MCF 10A (cell line): ENCODE measurements around the gene HDAC3. TPM values are rescaled to one million over a fixed set of nuclear protein-coding genes. Genes with fewer than 3 reads are reported as not detected.
A peak's percentile ranks its signal among the peaks of the same experiment; 100 is the strongest.

Experiments
- BruUV-seq: library from RNA; stranded (reverse); fragments of 400-500 nt; replicated peaks from 2 replicates; lab custom pipeline; 2021; lab: Mats Ljungman, UMichigan
- CTCF ChIA-PET: fragments of 300-600 bp; sonication (Branson Sonifier 250); formaldehyde crosslinking; extraction: SDS; loops from one replicate; lab custom pipeline; 2021; ENCODE audit warnings: antibody characterized with exemption, inconsistent platforms; lab: Yijun Ruan, JAX
- POLR2A ChIA-PET: fragments of 300-600, 350-650 bp; sonication (Branson Sonifier 250); formaldehyde crosslinking; extraction: SDS; loops from one replicate; lab custom pipeline; 2020; ENCODE audit warnings: antibody characterized with exemption, inconsistent platforms; lab: Yijun Ruan, JAX
- DNase-seq: peaks from one replicate; pipeline ENCODE4 v3.0.0-alpha.2; 2018; ENCODE audit not compliant: unreplicated experiment
- H3K27ac Mint-ChIP-seq: one replicate; pipeline ENCODE4 v1.8.0; 2022; ENCODE audit warnings: mild to moderate bottlenecking, low read depth, mixed read lengths; ENCODE audit not compliant: unreplicated experiment
- H3K27me3 Mint-ChIP-seq: one replicate; pipeline ENCODE4 v1.8.0; 2022; ENCODE audit warnings: mixed read lengths; ENCODE audit not compliant: insufficient read depth, unreplicated experiment
- H3K36me3 Mint-ChIP-seq: one replicate; pipeline ENCODE4 v1.8.0; 2022; ENCODE audit warnings: mild to moderate bottlenecking, moderate library complexity, mixed read lengths; ENCODE audit not compliant: insufficient read depth, unreplicated experiment
- H3K4me1 Mint-ChIP-seq: one replicate; pipeline ENCODE4 v1.8.0; 2022; ENCODE audit warnings: mixed read lengths; ENCODE audit not compliant: insufficient read depth, unreplicated experiment
- H3K4me3 Mint-ChIP-seq: one replicate; pipeline ENCODE4 v1.8.0; 2022; ENCODE audit warnings: mild to moderate bottlenecking, moderate library complexity, mixed read lengths; ENCODE audit not compliant: unreplicated experiment
- H3K9me3 Mint-ChIP-seq: one replicate; pipeline ENCODE4 v1.8.0; 2022; ENCODE audit warnings: mixed read lengths; ENCODE audit not compliant: unreplicated experiment
- intact Hi-C: fragments of 100-400 bp; cut with micrococcal nuclease; formaldehyde crosslinking; loops from 2 replicates; pipeline ENCODE4 v1.14.1; 2022
- total RNA-seq: library from RNA; stranded (reverse); gene quantifications from 2 replicates; pipeline ENCODE4 v1.2.3, GENCODE V29; 2022
- TF ChIP-seq, protein P1 (sequence below): fragments of 200-600 bp; IDR thresholded peaks from one replicate; pipeline ENCODE4 v1.8.0; 2022; ENCODE audit warnings: antibody characterized with exemption, mild to moderate bottlenecking; ENCODE audit not compliant: unreplicated experiment

HDAC3 gene
- total RNA-seq, 1 experiment from 2014 or later: 83.5 TPM

DNA sequence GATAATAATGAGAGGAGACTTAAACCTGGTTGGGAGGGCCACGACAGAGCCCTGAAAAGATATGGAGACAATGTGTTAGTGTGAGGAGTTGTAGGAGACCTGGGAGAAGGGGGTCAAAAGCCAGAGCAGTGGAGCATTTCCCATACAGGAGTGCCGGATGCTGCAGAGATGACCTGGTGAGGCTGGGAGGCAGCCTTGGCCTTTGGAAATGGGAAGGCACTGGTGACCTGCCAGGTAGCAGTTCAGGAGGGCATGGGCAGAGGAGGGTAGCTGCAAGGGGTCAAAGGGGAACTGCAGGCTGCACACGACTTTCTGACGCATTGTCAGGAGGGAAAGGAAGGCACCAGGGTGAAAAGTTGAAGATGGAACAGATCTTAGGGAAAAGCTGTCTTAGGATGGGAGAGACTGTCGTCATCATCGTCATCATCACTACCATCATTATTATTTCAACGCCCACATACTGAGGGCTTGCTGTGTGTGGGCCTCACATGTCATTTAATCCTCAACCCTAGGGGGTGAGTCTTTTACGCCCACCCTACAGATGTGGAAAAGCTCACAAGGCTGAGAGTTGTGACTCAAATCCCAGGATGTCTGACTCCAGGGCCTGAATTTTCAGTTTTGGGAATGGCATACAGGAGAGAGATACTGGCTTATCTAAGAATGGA lies 32.1 kb upstream of the HDAC3 start:
- Mint-ChIP-seq H3K36me3 (peaks cover 33% of the 10 kb centered on the region), H3K9me3 (no peaks in the 10 kb centered on the region), H3K27ac (peak overlapping the region; percentile 11), H3K4me3 (no peak overlapping the region), H3K27me3 (no peaks in the 10 kb centered on the region), H3K4me1 (peaks cover 4% of the 10 kb centered on the region)
- BruUV-seq: no TSS peak
- CTCF ChIA-PET: interaction anchor here (0.7 to 11.4 kb wide), 20 partner anchors 9 to 658 kb away, joined by 3 to 123 read pairs (median 4); partner anchors contain the start of genes PCDH1, PCDH12 and RNF14
- TF ChIP-seq, protein P1, sequence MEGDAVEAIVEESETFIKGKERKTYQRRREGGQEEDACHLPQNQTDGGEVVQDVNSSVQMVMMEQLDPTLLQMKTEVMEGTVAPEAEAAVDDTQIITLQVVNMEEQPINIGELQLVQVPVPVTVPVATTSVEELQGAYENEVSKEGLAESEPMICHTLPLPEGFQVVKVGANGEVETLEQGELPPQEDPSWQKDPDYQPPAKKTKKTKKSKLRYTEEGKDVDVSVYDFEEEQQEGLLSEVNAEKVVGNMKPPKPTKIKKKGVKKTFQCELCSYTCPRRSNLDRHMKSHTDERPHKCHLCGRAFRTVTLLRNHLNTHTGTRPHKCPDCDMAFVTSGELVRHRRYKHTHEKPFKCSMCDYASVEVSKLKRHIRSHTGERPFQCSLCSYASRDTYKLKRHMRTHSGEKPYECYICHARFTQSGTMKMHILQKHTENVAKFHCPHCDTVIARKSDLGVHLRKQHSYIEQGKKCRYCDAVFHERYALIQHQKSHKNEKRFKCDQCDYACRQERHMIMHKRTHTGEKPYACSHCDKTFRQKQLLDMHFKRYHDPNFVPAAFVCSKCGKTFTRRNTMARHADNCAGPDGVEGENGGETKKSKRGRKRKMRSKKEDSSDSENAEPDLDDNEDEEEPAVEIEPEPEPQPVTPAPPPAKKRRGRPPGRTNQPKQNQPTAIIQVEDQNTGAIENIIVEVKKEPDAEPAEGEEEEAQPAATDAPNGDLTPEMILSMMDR: no peak
- intact Hi-C loops: no loop called here
- DNase-seq: no peak
- POLR2A ChIA-PET: interaction anchor here (1.4 to 1.5 kb wide), 2 partner anchors 11 to 207 kb away, joined by 4 read pairs; no protein-coding TSS in a partner anchor

- DNase-seq: no peak
- ChIA-PET POLR2A (interaction anchor here (0.6 to 1.4 kb wide), 2 partner anchors 15 to 1082 kb away, joined by 3 to 5 read pairs; partner anchors contain the start of gene FCHSD1), CTCF (interaction anchor here (0.6 to 11.4 kb wide), 18 partner anchors 14 to 392 kb away, joined by 3 to 123 read pairs (median 4); partner anchors contain the start of genes ARAP3, FCHSD1 and PCDH1)
- peaks cover 4% of the 10 kb centered on the region for H3K4me1 Mint-ChIP-seq
- BruUV-seq: no TSS peak
- intact Hi-C loops: loop anchor here (1.0 kb wide), 4 partner anchors 26 to 294 kb away; no protein-coding TSS in a partner anchor
- TF ChIP-seq, protein P1: no peak
- no peaks in the 10 kb centered on the region for H3K27me3 Mint-ChIP-seq
- no peaks in the 10 kb centered on the region for H3K9me3 Mint-ChIP-seq
- H3K27ac Mint-ChIP-seq: no peak overlapping the region
- H3K4me3 Mint-ChIP-seq: no peak overlapping the region
- H3K36me3 Mint-ChIP-seq: peaks cover 31% of the 10 kb centered on the region
Observed at GRCh38 chr5:141665995-141666940, 29.6 kb upstream of the HDAC3 start.

- peak; percentile 83 for DNase-seq
- H3K27me3 Mint-ChIP-seq: no peaks in the 10 kb centered on the region
- TF ChIP-seq, protein P1: peak; percentile 94
- no peak overlapping the region for H3K4me3 Mint-ChIP-seq
- no peak overlapping the region for H3K27ac Mint-ChIP-seq
- ChIA-PET POLR2A (interaction anchor here (0.7 to 1.7 kb wide), 7 partner anchors 14 to 305 kb away, joined by 3 to 8 read pairs (median 4); partner anchors contain the start of genes ARAP3, FCHSD1, HDAC3 and RELL2), CTCF (interaction anchor here (0.6 to 11.4 kb wide), 41 partner anchors 8 to 1941 kb away, joined by 3 to 123 read pairs (median 4); partner anchors contain the start of genes ARAP3, FCHSD1, PCDH1 and RNF14)
- H3K9me3 Mint-ChIP-seq: no peaks in the 10 kb centered on the region
- no TSS peak for BruUV-seq
- H3K4me1 Mint-ChIP-seq: peaks cover 4% of the 10 kb centered on the region
- peaks cover 26% of the 10 kb centered on the region for H3K36me3 Mint-ChIP-seq
- intact Hi-C loops: loop anchor here (1.0 kb wide), 4 partner anchors 27 to 295 kb away; no protein-coding TSS in a partner anchor
Observed at GRCh38 chr5:141664733-141665461, 28.2 kb upstream of the HDAC3 start.
